Duodenal mucosa (tissue), 2 donors: ENCODE data around the gene CARMIL1.

Source experiments
- H3K27ac ChIP-seq: one replicate; pipeline ENCODE4 v1.7.0; 2013; ENCODE audit warnings: low read depth, low read length
- H3K27me3 ChIP-seq, 2 donors: one replicate each; pipeline ENCODE4 v1.7.0; 2013; ENCODE audit warnings: low read length in 2 of 2, control low read depth in 1 of 2; ENCODE audit not compliant: insufficient read depth in 2 of 2, control insufficient read depth in 1 of 2
- H3K36me3 ChIP-seq, 2 donors: one replicate each; pipeline ENCODE4 v1.7.0; 2013; ENCODE audit warnings: low read length in 2 of 2, control low read depth in 1 of 2; ENCODE audit not compliant: insufficient read depth in 2 of 2, control insufficient read depth in 1 of 2
- H3K4me1 ChIP-seq, 2 donors: one replicate each; pipeline ENCODE4 v1.7.0; 2013; ENCODE audit warnings: low read length in 2 of 2, control low read depth in 1 of 2; ENCODE audit not compliant: insufficient read depth in 2 of 2, control insufficient read depth in 1 of 2
- H3K4me3 ChIP-seq, 2 donors: one replicate each; pipeline ENCODE4 v1.7.0; 2013; ENCODE audit warnings: low read length in 2 of 2, low read depth in 1 of 2
- H3K9ac ChIP-seq, 2 donors: one replicate each; pipeline ENCODE4 v1.7.0; 2013; ENCODE audit warnings: low read length in 2 of 2, low read depth in 1 of 2
- H3K9me3 ChIP-seq, 2 donors: one replicate each; pipeline ENCODE4 v1.7.0; 2013; ENCODE audit warnings: low read length in 2 of 2, control low read depth in 1 of 2; ENCODE audit not compliant: control insufficient read depth in 1 of 2

CARMIL1 gene

DNA sequence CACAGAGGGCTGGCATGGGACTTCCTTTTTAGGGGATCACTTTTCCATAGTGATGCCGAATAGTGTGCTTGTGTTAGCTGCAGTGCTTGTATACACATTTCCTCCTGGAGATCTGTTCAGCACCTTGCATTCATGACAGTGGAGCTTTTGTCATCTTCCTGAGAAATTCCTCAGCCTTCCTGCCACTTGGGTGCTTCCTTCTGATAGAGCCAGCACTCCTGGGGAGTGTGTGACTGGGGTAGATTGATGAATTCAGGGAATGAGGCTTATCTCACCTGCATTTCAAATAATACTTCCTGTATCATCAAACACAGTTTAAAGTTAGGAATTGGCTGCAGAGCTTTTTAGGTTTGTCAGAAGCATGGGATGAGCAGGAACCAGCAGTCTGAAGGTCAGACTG lies 324.1 kb downstream of the CARMIL1 start:
- H3K36me3 ChIP-seq = peaks cover 6 to 29% of the 10 kb centered on the region in 2 donors
- H3K9me3 ChIP-seq = no peaks in the 10 kb centered on the region
- H3K27ac ChIP-seq = no peak overlapping the region
- no peak overlapping the region for H3K9ac ChIP-seq
- no peaks in the 10 kb centered on the region for H3K4me1 ChIP-seq
- H3K27me3 ChIP-seq = no peaks in the 10 kb centered on the region
- no peak overlapping the region for H3K4me3 ChIP-seq

DNA sequence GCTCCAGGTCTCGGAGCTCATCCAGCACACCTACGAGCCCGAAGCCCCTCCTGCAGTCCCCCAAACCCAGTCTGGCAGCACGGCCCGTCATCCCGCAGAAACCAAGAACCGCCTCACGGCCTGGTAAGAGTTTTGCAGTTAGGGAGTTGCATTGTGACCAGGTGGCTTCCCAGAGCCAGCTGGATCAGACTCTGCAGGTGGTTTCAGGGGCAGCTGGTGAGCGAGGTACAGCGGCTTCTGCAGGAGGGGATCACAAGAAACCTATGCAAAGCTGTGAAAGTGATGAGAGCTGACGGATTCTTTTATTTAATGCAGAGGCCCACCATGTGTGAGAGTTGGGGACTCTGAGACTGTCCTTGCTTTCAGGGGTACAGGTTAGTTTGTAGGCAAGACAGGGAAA lies 327.0 kb downstream of the CARMIL1 start:
- no peak overlapping the region for H3K4me3 ChIP-seq
- no peaks in the 10 kb centered on the region for H3K27me3 ChIP-seq
- no peaks in the 10 kb centered on the region for H3K9me3 ChIP-seq
- no peaks in the 10 kb centered on the region for H3K4me1 ChIP-seq
- H3K9ac ChIP-seq = no peak overlapping the region
- H3K36me3 ChIP-seq = peaks cover 20 to 36% of the 10 kb centered on the region in 2 donors
- no peak overlapping the region for H3K27ac ChIP-seq

DNA sequence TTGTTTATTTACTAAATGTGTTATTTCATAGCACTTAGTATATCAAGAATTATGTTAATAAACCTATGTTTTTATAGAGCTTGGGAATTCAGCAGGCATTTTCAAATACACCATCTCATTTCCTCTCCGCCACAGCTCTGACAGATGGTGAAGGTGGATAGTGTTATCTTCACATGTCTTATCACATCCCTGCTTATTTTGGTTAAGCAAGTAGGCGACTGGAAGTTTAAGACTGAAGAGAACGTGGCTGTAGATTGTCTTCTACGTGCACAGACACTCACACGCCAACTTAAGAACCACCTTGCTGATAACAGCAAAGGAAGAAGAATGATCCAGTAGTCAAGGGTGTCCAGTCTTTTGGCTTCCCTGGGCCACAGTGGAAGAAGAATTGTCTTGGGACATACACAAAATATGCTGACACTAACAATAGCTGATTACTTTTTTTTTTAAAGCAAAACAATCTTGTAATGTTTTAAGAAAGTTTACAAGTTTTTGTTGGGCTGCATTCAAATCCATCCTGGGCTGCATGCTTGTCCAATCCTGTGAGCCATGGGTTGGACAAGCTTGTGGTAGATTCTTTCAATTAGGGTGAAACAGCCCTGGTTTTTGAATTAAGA lies 329.5 kb downstream of the CARMIL1 start:
- Histone ChIP-seq H3K27ac (no peak overlapping the region), H3K4me1 (no peaks in the 10 kb centered on the region), H3K36me3 (peaks cover 20 to 47% of the 10 kb centered on the region in 2 donors), H3K9me3 (no peaks in the 10 kb centered on the region), H3K27me3 (no peaks in the 10 kb centered on the region), H3K9ac (no peak overlapping the region), H3K4me3 (no peak overlapping the region)

DNA sequence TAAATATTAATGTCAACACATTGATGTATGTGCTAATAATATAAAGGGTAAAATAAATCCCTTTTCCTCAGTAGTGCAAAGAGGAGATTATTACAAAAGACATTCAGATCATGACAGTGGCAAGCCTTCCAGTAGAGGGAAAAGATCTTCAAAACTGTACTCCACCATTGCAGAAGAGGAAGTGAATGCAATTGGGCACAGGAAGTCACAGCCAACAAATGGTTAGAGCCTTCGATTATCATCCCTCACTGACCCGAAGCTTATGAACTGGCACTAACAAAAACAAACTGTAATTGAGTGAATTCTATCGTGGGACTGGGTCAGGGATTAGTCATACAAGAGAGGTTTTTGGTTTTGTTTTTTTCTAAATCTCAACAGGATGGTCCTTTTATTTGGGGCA lies 333.5 kb downstream of the CARMIL1 start:
- H3K27ac ChIP-seq = no peak overlapping the region
- H3K9me3 ChIP-seq = no peaks in the 10 kb centered on the region
- no peaks in the 10 kb centered on the region for H3K4me1 ChIP-seq
- no peaks in the 10 kb centered on the region for H3K27me3 ChIP-seq
- no peak overlapping the region for H3K9ac ChIP-seq
- no peak overlapping the region for H3K4me3 ChIP-seq
- H3K36me3 ChIP-seq = peaks cover 21 to 25% of the 10 kb centered on the region in 2 donors

DNA sequence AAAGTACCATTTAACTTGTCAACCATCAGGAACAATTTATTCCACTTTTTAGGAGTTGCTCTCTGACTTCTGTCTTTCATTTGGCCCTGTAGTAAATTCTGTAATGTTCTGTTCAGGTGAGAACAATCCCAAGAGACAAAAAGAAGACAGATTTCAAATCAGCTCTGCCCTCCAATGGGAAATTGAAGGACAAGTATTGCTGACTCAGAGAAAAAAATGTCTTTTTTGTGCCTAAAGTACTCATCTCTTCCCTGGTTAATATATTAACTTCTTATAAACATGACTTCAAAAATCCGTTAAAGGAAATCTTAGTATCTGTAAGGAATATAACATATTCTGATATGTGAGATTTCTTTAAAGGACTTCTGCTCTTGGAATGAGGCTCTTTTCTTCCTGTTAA lies 334.2 kb downstream of the CARMIL1 start:
- Histone ChIP-seq H3K4me3 (no peak overlapping the region), H3K9ac (no peak overlapping the region), H3K27me3 (no peaks in the 10 kb centered on the region), H3K36me3 (peaks cover 19 to 25% of the 10 kb centered on the region in 2 donors), H3K27ac (no peak overlapping the region), H3K9me3 (no peaks in the 10 kb centered on the region), H3K4me1 (no peaks in the 10 kb centered on the region)

DNA sequence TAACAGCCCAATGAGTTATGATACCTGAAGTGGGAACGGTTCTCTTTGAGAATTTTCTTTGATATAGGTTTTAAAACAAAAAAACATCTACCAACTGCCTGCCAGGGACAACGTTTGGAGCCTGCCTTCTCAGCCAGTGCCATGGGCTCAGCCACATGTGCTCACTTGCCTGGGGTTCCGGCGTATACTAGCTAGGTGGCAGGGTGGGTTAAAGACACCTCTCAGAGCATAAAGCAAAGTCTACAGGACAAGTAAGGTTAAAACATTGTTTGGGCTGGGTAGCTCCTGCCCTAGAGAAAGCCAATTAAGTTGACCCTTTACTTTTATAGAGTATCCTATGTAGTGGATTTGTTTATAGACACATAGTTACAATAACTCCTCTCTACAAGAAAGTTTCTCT lies 334.9 kb downstream of the CARMIL1 start:
- H3K27me3 ChIP-seq = no peaks in the 10 kb centered on the region
- no peaks in the 10 kb centered on the region for H3K9me3 ChIP-seq
- H3K4me1 ChIP-seq = no peaks in the 10 kb centered on the region
- H3K4me3 ChIP-seq = no peak overlapping the region
- H3K36me3 ChIP-seq = peaks cover 14 to 21% of the 10 kb centered on the region in 2 donors
- no peak overlapping the region for H3K27ac ChIP-seq
- no peak overlapping the region for H3K9ac ChIP-seq

DNA sequence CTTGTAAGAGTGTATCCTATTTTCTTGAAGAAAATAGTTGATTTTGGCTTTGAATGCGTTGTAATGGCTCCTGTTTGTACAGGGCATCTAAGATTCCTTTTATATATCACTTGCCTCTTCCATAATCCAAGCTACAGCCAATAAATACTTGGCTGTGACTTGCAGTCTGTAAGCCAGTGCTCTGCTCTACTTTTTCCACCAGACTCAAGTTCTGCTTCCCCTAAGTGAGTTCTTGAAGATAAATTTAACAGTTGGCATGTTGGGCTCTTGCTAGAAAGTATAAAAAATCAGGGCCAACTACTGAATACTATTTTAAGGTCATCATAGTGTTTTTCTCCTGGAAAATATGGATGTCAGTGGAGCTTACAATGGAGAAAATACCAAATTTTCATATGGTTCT lies 336.3 kb downstream of the CARMIL1 start:
- H3K9ac ChIP-seq = no peak overlapping the region
- H3K9me3 ChIP-seq = no peaks in the 10 kb centered on the region
- no peaks in the 10 kb centered on the region for H3K4me1 ChIP-seq
- H3K27me3 ChIP-seq = no peaks in the 10 kb centered on the region
- no peak overlapping the region for H3K27ac ChIP-seq
- H3K4me3 ChIP-seq = no peak overlapping the region
- H3K36me3 ChIP-seq = peaks cover 9 to 19% of the 10 kb centered on the region in 2 donors

DNA sequence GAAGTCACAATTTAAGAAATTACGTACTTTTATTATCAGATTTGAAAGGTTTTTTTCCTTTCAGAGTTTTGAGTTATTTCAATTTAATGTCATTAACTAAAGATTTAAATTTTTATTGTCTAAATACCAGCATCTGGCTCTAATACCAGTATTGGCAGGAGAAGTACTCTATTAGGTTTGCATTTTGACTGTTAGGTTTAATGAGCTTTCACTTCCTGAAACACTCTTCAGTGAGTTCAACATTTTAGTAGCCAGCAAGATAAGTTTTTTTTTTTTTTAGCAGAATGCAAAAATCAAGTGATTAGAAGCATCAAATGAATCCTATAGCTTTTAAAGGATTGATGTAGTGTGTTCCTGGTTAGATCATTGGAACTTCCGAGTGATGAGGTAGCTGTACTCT lies 338.8 kb downstream of the CARMIL1 start:
- H3K4me1 ChIP-seq = no peaks in the 10 kb centered on the region
- no peaks in the 10 kb centered on the region for H3K9me3 ChIP-seq
- H3K27ac ChIP-seq = no peak overlapping the region
- H3K27me3 ChIP-seq = no peaks in the 10 kb centered on the region
- H3K4me3 ChIP-seq = no peak overlapping the region
- H3K36me3 ChIP-seq = peaks cover 6 to 19% of the 10 kb centered on the region in 2 donors
- no peak overlapping the region for H3K9ac ChIP-seq

DNA sequence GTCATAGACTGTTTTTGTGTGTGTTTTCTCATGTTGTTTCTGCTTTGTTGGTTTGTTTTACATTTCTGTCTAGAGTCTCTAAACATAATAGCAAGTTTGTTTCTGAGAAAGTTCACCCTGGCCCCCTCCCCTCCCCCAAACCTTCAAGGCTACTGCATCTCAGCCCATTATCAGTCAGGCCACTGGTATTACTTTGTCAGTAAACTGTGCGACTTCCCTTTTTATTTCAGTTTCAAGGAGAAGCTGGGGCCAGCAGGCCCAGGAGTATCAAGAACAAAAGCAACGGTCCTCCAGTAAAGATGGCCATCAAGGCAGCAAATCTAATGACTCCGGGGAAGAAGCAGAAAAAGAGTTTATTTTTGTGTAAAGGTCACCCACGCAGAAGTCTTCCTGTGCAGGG lies 340.0 kb downstream of the CARMIL1 start:
- Histone ChIP-seq H3K4me1 (no peaks in the 10 kb centered on the region), H3K27ac (no peak overlapping the region), H3K36me3 (peaks cover 6 to 19% of the 10 kb centered on the region in 2 donors), H3K4me3 (no peak overlapping the region), H3K9me3 (no peaks in the 10 kb centered on the region), H3K27me3 (no peaks in the 10 kb centered on the region), H3K9ac (no peak overlapping the region)

DNA sequence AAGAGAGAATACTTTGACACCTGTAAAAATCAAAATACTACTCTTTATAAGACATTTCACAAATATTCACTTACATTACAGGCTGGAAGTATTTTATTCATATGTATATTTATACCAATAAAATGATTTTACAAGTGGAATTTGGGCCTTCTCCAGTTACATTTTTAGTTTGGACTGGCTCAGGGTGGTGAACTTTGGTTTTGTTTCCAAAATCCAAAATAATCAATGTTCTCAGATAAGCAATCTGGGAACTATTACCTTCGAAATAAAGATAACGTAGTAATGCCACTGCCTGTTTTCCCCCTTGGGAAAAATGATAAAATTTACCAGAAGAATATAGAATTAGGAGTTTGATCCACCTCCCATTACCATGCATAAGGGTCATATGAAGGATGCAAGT lies 341.2 kb downstream of the CARMIL1 start:
- H3K27me3 ChIP-seq = no peaks in the 10 kb centered on the region
- peaks cover 6 to 19% of the 10 kb centered on the region in 2 donors for H3K36me3 ChIP-seq

DNA sequence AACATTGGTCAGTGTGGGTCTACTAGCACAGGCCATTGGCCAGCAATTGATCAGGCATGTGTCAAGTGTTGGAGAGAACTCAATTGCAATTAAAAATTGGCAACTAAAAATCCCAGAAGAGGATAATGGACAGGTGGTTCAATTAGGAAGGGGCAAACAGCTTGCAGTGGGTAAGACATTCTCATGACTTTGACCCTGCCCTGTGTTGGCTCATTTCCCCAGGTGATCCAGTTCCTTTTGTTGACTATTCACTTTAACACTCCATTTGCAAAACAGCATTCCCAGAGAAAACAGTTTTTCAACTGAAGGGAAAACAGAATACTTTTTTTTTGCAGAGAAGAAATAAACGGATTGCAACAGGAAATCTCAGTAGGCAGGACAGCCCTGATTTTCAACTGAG lies 343.9 kb downstream of the CARMIL1 start:
- Histone ChIP-seq H3K36me3 (peaks cover 0 to 19% of the 10 kb centered on the region in 2 donors), H3K27ac (no peak overlapping the region), H3K4me3 (no peak overlapping the region), H3K27me3 (no peaks in the 10 kb centered on the region), H3K9me3 (no peaks in the 10 kb centered on the region), H3K9ac (no peak overlapping the region), H3K4me1 (no peaks in the 10 kb centered on the region)

More for the DNA sequence above, 341.2 kb downstream of the CARMIL1 start:
- Histone ChIP-seq H3K4me3 (no peak overlapping the region), H3K9ac (no peak overlapping the region), H3K4me1 (no peaks in the 10 kb centered on the region), H3K27ac (no peak overlapping the region), H3K9me3 (no peaks in the 10 kb centered on the region)
